KOPT-K1 (cell line): ENCODE results near the gene RNF114.
"Not testable (repeated sequence)": the region's sequence is repeated elsewhere in the genome, so short reads cannot be mapped to it uniquely, and the experiment has no call there.

Experiments used
- H3K27ac ChIP-seq: fragments of 200-600 bp; sonication (generic); 2 replicates; pipeline ENCODE4 v1.5.1; 2016; ENCODE audit warnings: antibody characterized with exemption, mild to moderate bottlenecking, low read depth, low read length; ENCODE audit not compliant: poor library complexity, severe bottlenecking
- H3K36me3 ChIP-seq: fragments of 200-600 bp; sonication (generic); 2 replicates; pipeline ENCODE4 v1.5.1; 2017; ENCODE audit warnings: antibody characterized with exemption, mild to moderate bottlenecking, low read length, moderate library complexity; ENCODE audit not compliant: insufficient read depth
- H3K9me3 ChIP-seq: fragments of 200-600 bp; sonication (generic); 2 replicates; pipeline ENCODE4 v1.5.1; 2017; ENCODE audit warnings: antibody characterized with exemption, low read length, mild to moderate bottlenecking; ENCODE audit not compliant: insufficient read depth, poor library complexity, severe bottlenecking

The RNF114 gene

GRCh38 chr20:49957089-49957938, 21.1 kb downstream of the RNF114 start:
- not testable (repeated sequence) for H3K9me3 ChIP-seq, H3K27ac ChIP-seq
- H3K36me3 ChIP-seq = peaks cover 63% of the 10 kb centered on the region

- Histone ChIP-seq H3K36me3 (peaks cover 28% of the 10 kb centered on the region), H3K9me3 (no peaks in the 10 kb centered on the region), H3K27ac (no peak overlapping the region)
Observed at GRCh38 chr20:49961413-49961812, 25.2 kb downstream of the RNF114 start.

DNA sequence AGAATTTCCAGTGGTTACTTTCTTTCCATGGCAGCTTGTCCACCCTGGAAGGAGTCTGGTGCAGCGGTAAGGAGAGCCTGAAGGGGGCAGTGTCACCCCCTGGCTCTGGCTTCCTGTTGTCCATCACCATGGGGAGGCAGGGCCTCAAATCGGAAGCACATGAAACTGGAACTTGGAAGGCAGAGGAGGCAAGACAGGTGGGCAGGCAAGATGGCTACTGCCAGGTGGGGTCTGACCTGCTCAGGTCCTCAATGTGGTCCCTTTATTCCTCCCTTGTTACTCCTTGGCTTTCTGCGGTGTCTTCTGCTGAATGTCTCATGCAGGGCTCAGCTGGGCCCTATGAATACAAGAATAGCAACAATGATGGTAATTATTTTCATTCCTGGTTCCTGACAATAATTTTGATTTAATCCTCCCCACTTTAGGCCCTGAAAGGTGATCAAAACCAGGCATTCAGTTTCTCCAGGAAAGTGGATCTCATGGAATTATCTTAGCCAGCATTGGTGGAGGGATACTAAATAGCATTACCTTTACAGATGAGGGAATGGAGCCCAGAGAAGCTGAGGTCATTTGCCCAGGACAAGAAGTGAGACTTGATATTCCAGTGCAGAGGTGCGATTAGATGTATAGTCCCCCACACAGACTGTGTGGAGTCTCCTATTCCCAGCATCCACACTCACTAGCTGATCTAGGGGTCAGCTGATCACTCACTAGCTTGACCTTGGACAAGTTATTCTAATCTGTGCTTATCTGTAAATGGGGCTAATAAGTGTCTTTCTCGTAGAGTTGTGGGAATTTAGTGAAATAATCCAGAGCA, 29.0 kb downstream of the RNF114 start:
- H3K36me3 ChIP-seq = peaks cover 6% of the 10 kb centered on the region; the same call in 1 of the 2 replicates
- no peak overlapping the region for H3K27ac ChIP-seq
- H3K9me3 ChIP-seq = no peaks in the 10 kb centered on the region

DNA sequence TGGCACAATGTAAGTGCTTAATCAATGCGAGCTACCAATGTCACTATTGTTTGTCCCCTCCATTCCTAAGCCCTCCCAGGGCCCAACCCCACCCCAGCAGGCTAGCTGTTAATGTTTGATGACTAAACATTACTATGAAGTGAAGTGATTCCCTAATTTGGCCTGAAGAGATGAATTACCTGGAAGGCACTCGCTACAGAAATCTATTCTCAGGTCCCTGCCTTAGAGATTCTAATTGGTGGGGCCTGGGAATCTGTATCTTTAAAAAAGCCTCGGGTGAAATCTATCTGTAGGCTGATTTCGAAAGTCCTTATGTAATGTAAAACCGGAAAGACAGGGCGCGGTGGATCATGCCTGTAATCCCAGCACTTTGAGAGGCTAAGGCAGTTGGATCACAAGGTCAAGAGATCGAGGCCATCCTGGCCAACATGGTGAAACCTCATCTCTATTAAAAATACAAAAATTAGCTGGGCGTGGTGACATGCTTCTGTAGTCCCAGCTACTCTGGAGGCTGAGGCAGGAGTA, 29.6 kb downstream of the RNF114 start:
- H3K9me3 ChIP-seq = no peaks in the 10 kb centered on the region
- H3K36me3 ChIP-seq = peaks cover 6% of the 10 kb centered on the region; the same call in 1 of the 2 replicates
- H3K27ac ChIP-seq = no peak overlapping the region

GRCh38 chr20:49966861-49967260, 30.7 kb downstream of the RNF114 start:
- Histone ChIP-seq H3K9me3 (no peaks in the 10 kb centered on the region), H3K27ac (no peak overlapping the region), H3K36me3 (peaks cover 6% of the 10 kb centered on the region; the same call in 1 of the 2 replicates)

DNA sequence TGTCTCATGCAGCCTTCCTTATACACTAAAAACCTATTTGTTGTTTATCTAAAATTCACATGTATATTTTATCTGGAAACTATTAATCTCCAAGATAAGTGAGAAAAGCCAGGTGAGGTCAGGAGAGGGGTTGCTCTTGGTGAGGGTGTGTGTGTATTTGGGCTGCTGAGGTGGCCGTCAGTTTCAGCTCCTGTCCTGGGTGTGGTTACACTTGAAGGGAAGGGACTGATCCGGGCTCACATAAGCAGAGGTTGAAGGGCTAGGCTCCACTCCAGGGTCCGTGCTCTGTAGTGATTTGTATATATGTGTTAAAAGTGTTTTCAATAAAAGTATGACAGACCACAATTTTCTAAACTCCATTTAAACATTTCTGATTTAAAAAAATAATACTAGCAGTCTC, 33.0 kb downstream of the RNF114 start:
- no peak overlapping the region for H3K27ac ChIP-seq
- no peaks in the 10 kb centered on the region for H3K9me3 ChIP-seq
- peaks cover 6% of the 10 kb centered on the region; the same call in 1 of the 2 replicates for H3K36me3 ChIP-seq

DNA sequence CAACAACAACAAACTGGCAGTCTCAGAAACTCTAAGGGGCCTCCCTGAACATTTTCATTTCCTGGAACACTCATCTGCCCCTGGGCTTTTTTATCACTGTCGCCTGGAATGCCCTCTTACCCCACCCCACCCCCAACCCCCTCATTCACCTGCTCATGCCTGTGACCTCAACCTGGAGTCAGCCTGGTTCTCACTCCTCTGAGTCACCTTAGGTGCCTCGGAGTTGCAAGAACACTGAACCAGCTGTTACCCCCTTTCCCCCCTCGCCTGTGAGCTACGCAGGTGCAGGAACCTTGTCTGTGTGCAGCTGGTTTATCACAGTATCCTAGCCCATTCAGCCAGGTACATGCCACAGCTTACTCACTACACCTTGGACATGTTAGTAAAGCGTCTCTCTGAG, 33.7 kb downstream of the RNF114 start:
- no peak overlapping the region for H3K27ac ChIP-seq
- peaks cover 5% of the 10 kb centered on the region; the same call in 1 of the 2 replicates for H3K36me3 ChIP-seq

GRCh38 chr20:49970498-49970897, 34.3 kb downstream of the RNF114 start:
- Histone ChIP-seq H3K9me3 (no peaks in the 10 kb centered on the region), H3K27ac (no peak overlapping the region), H3K36me3 (no peaks in the 10 kb centered on the region)

More for the DNA sequence above, 33.7 kb downstream of the RNF114 start:
- H3K9me3 ChIP-seq = no peaks in the 10 kb centered on the region

GRCh38 chr20:49973981-49974380, 37.8 kb downstream of the RNF114 start:
- Histone ChIP-seq H3K9me3 (no peaks in the 10 kb centered on the region), H3K27ac (no peak overlapping the region), H3K36me3 (no peaks in the 10 kb centered on the region)

DNA sequence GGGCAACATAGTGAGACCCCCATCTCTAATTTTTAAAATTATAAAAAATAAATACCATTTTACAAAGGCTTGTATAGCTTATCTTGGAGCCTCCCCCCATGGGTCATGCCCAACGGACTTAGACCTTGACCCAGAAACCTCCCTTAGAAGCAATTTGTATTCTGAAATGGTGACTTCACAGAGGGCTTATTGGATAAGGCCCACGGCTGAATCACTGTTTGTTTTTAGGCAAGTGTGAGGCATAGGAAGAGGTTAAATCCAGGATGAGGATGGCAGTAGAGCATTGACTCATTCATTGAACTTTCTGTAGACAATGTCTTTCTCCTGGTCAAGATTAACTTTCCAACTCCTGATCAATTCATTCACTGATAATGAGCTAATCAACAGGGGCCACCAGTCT, 40.3 kb downstream of the RNF114 start:
- Histone ChIP-seq H3K27ac (no peak overlapping the region), H3K9me3 (no peaks in the 10 kb centered on the region)

DNA sequence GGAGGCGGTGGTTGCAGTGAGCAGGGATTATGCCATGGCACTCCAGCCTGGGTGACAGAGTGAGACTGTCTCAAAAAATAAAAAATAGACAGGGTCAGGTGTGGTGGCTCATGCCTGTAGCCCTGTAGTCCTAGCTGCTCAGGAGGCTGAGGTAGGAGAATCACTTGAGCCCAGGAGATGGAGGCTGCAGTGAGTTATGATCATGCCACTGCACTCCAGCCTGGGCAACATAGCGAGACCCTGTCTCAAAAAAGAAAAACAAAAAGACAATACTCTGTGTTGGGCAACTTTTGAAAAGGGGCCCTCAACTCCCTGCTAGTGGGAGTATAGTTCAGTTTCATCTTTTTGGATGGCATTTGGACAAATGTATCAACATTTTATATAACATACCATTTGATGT, 41.5 kb downstream of the RNF114 start:
- not testable (repeated sequence) for H3K9me3 ChIP-seq, H3K27ac ChIP-seq, H3K36me3 ChIP-seq

More for the DNA sequence above, 40.3 kb downstream of the RNF114 start:
- no peaks in the 10 kb centered on the region for H3K36me3 ChIP-seq

GRCh38 chr20:49978685-49979029, 42.5 kb downstream of the RNF114 start:
- Histone ChIP-seq H3K27ac (no peak overlapping the region), H3K36me3 (no peaks in the 10 kb centered on the region), H3K9me3 (no peaks in the 10 kb centered on the region)

DNA sequence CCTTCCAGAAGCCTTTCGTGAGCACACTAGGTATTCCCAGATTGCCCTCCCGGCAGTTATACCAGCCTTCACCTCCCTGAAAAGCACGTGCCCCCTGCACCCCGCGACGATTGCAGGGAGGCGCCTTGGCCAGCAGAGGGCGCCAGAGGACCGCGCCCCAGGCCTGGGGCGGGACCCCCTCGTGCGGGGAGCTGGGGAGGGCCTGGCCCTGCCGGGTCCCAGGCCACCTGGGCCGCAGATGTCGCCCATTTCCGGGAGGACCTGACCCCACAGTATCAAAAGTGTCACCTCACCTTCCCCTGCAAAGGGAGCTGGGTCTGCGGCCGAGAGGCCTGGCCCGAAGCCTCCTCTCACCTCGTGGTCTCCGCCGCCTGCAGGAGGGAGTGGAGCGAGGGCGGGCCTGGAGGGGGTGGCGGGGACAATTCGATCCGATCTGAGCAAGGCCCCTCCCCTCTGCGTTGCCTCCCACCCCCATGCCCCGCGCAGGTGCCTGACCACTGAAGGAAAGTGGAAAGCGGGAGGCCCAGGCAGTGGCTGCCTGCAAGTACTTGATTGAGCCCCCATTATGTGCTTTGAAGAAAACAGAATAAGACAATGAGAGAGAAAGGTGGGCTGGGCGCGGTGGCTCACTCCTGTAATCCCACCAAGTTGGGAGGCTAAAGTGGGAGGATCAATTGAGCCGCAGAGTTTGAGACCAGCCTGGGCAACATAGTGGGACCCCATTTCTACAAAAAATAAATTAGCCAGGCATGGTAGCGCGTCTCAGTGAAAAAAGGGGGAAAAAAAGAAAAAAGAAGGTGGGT, 43.0 kb downstream of the RNF114 start:
- H3K27ac ChIP-seq = no peak overlapping the region
- H3K36me3 ChIP-seq = no peaks in the 10 kb centered on the region
- no peaks in the 10 kb centered on the region for H3K9me3 ChIP-seq

- Histone ChIP-seq H3K36me3 (no peaks in the 10 kb centered on the region), H3K9me3 (no peaks in the 10 kb centered on the region), H3K27ac (no peak overlapping the region)
Observed at GRCh38 chr20:49980140-49981008, 44.2 kb downstream of the RNF114 start.
